PC-3 (cell line): Measurements from ENCODE around the gene ACAP3.

Experiments
- CTCF ChIP-seq: fragments of 300-600 bp; sonication (generic); conservative IDR thresholded peaks from 2 replicates; pipeline ENCODE4 v1.5.1; 2017; ENCODE audit warnings: antibody characterized with exemption, low read depth, mild to moderate bottlenecking, low read length
- EZH2 ChIP-seq: fragments of 300-600 bp; sonication (generic); IDR thresholded peaks from one replicate; pipeline ENCODE4 v1.6.1; 2017; ENCODE audit warnings: antibody characterized with exemption, mild to moderate bottlenecking, low read length; ENCODE audit not compliant: unreplicated experiment
- EZH2phosphoT487 ChIP-seq: fragments of 300-600 bp; sonication (generic); IDR thresholded peaks from 2 replicates; pipeline ENCODE4 v1.6.1; 2018; ENCODE audit warnings: mild to moderate bottlenecking, antibody characterized with exemption, low read length, borderline replicate concordance

- no peak for TF ChIP-seq CTCF
- TF ChIP-seq EZH2, result no peak
- TF ChIP-seq EZH2phosphoT487, result no peak
Observed at GRCh38 chr1:1324524-1325287, 17.0 kb upstream of the ACAP3 start, which contains the start of the genes CPTP and INTS11.
